ENCODE results near the gene AK5.

- TF ChIP-seq, protein P1, sequence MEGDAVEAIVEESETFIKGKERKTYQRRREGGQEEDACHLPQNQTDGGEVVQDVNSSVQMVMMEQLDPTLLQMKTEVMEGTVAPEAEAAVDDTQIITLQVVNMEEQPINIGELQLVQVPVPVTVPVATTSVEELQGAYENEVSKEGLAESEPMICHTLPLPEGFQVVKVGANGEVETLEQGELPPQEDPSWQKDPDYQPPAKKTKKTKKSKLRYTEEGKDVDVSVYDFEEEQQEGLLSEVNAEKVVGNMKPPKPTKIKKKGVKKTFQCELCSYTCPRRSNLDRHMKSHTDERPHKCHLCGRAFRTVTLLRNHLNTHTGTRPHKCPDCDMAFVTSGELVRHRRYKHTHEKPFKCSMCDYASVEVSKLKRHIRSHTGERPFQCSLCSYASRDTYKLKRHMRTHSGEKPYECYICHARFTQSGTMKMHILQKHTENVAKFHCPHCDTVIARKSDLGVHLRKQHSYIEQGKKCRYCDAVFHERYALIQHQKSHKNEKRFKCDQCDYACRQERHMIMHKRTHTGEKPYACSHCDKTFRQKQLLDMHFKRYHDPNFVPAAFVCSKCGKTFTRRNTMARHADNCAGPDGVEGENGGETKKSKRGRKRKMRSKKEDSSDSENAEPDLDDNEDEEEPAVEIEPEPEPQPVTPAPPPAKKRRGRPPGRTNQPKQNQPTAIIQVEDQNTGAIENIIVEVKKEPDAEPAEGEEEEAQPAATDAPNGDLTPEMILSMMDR (IDR thresholded peaks at IDR 0.05): no peak
- TF ChIP-seq POLR2A (IDR thresholded peaks at IDR 0.05): no peak
These were observed 1.2 kb downstream of the AK5 start for GRCh38 chr1:77282866-77283539.
